Measurements from ENCODE around the gene MTRFR.

Gene MTRFR

GRCh38 chr12:123269896-123270213, 36.6 kb downstream of the MTRFR start:
- Histone ChIP-seq H3K9me3 (replicated peaks; ENCODE audit: insufficient read depth, low read length) (no peaks in the 10 kb centered on the region), H3K27ac (ENCODE audit: low read length) (no peak overlapping the region), H3K4me2 (ENCODE audit: low read depth, low read length) (peak overlapping the region; percentile 62; the same call in 1 of the 2 replicates), H3K9ac (ENCODE audit: low read length) (no peak overlapping the region), H4K20me1 (ENCODE audit: insufficient read depth, low read length) (no peaks in the 10 kb centered on the region), H3K9me2 (replicated peaks; ENCODE audit: insufficient read depth, low read length) (no peaks in the 10 kb centered on the region), H3F3A (ENCODE audit: insufficient read depth, low read length) (no peaks in the 10 kb centered on the region), H2AFZ (ENCODE audit: low read length) (no peak overlapping the region), H3K4me3 (ENCODE audit: low read length) (no peak overlapping the region), H3K36me3 (replicated peaks; ENCODE audit: insufficient read depth, low read length) (no peaks in the 10 kb centered on the region), H3K79me2 (ENCODE audit: low read length) (no peaks in the 10 kb centered on the region), H3K27me3 (replicated peaks; ENCODE audit: insufficient read depth, low read length) (no peaks in the 10 kb centered on the region), H3K4me1 (ENCODE audit: low read length) (no peaks in the 10 kb centered on the region)
- TF ChIP-seq CTCF (IDR thresholded peaks at IDR 0.05; ENCODE audit: low read length): no peak
- TF ChIP-seq EZH2phosphoT487 (IDR thresholded peaks at IDR 0.05; ENCODE audit: low read length): no peak
- TF ChIP-seq EZH2 (optimal IDR thresholded peaks at IDR 0.05; ENCODE audit: low read depth, low read length): no peak
- no peak for DNase-seq

- Histone ChIP-seq H3K9me3 (replicated peaks; ENCODE audit: insufficient read depth, low read length) (no peaks in the 10 kb centered on the region), H4K20me1 (ENCODE audit: insufficient read depth, low read length) (no peaks in the 10 kb centered on the region), H3K36me3 (replicated peaks; ENCODE audit: insufficient read depth, low read length) (no peaks in the 10 kb centered on the region), H3K4me3 (ENCODE audit: low read length) (peak overlapping the region; percentile 40; the same call in 1 of the 2 replicates), H3K27me3 (replicated peaks; ENCODE audit: insufficient read depth, low read length) (no peaks in the 10 kb centered on the region), H3K4me2 (ENCODE audit: low read depth, low read length) (peak overlapping the region; percentile 62), H3K9me2 (replicated peaks; ENCODE audit: insufficient read depth, low read length) (no peaks in the 10 kb centered on the region), H3F3A (ENCODE audit: insufficient read depth, low read length) (no peaks in the 10 kb centered on the region), H2AFZ (ENCODE audit: low read length) (no peak overlapping the region; the same call in 1 of the 2 replicates), H3K4me1 (ENCODE audit: low read length) (no peaks in the 10 kb centered on the region), H3K27ac (ENCODE audit: low read length) (no peak overlapping the region), H3K79me2 (ENCODE audit: low read length) (no peaks in the 10 kb centered on the region), H3K9ac (ENCODE audit: low read length) (no peak overlapping the region)
- TF ChIP-seq CTCF (IDR thresholded peaks at IDR 0.05; ENCODE audit: low read length) (no peak), EZH2phosphoT487 (IDR thresholded peaks at IDR 0.05; ENCODE audit: low read length) (no peak), EZH2 (optimal IDR thresholded peaks at IDR 0.05; ENCODE audit: low read depth, low read length) (no peak)
- DNase-seq: no peak
Observed at GRCh38 chr12:123270214-123271000, 37.2 kb downstream of the MTRFR start.

- no peaks in the 10 kb centered on the region for H3K9me2 ChIP-seq (replicated peaks; ENCODE audit: insufficient read depth, low read length)
Observed at GRCh38 chr12:123271001-123271668, 37.9 kb downstream of the MTRFR start.

More at GRCh38 chr12:123271001-123271668, 37.9 kb downstream of the MTRFR start:
- Histone ChIP-seq H2AFZ (ENCODE audit: low read length) (no peak overlapping the region), H3K9ac (ENCODE audit: low read length) (no peak overlapping the region), H3K27me3 (replicated peaks; ENCODE audit: insufficient read depth, low read length) (no peaks in the 10 kb centered on the region), H3K79me2 (ENCODE audit: low read length) (no peaks in the 10 kb centered on the region), H3K36me3 (replicated peaks; ENCODE audit: insufficient read depth, low read length) (no peaks in the 10 kb centered on the region), H4K20me1 (ENCODE audit: insufficient read depth, low read length) (no peaks in the 10 kb centered on the region), H3K4me2 (ENCODE audit: low read depth, low read length) (peak overlapping the region; percentile 62; the same call in 1 of the 2 replicates), H3K4me1 (ENCODE audit: low read length) (no peaks in the 10 kb centered on the region), H3K4me3 (ENCODE audit: low read length) (no peak overlapping the region; the same call in 1 of the 2 replicates), H3K27ac (ENCODE audit: low read length) (no peak overlapping the region), H3K9me3 (replicated peaks; ENCODE audit: insufficient read depth, low read length) (no peaks in the 10 kb centered on the region), H3F3A (ENCODE audit: insufficient read depth, low read length) (no peaks in the 10 kb centered on the region)
- no peak for TF ChIP-seq EZH2 (optimal IDR thresholded peaks at IDR 0.05; ENCODE audit: low read depth, low read length)
- no peak for TF ChIP-seq EZH2phosphoT487 (IDR thresholded peaks at IDR 0.05; ENCODE audit: low read length)
- no peak for TF ChIP-seq CTCF (IDR thresholded peaks at IDR 0.05; ENCODE audit: low read length)
- peak; percentile 46 for DNase-seq
